Measurements from ENCODE around the gene ELL2.

Gene ELL2

GRCh38 chr5:95919658-95920057, 42.0 kb downstream of the ELL2 start:
- Histone ChIP-seq H3K79me1 (ENCODE audit: low read length) (peaks cover 22% of the 10 kb centered on the region), H2BK15ac (replicated peaks; ENCODE audit: low read depth) (no peak overlapping the region), H3K56ac (ENCODE audit: low read length) (no peak overlapping the region), H2BK5ac (ENCODE audit: low read length) (no peak overlapping the region), H3K4ac (ENCODE audit: low read depth, low read length) (no peak overlapping the region), H2BK120ac (ENCODE audit: low read depth, low read length) (no peak overlapping the region), H4K5ac (ENCODE audit: low read length) (no peak overlapping the region), H3K4me1 (ENCODE audit: control insufficient read depth, low read depth, low read length) (no peaks in the 10 kb centered on the region), H3K23ac (ENCODE audit: low read length) (no peak overlapping the region), H3K9ac (ENCODE audit: low read length) (no peak overlapping the region), H4K8ac (ENCODE audit: low read depth, low read length) (no peak overlapping the region), H3K4me3 (ENCODE audit: low read length) (no peak overlapping the region), H3K79me2 (ENCODE audit: control insufficient read depth, insufficient read depth, low read length) (no peaks in the 10 kb centered on the region), H3K27ac (ENCODE audit: low read depth, low read length) (no peak overlapping the region), H2AK5ac (ENCODE audit: low read length) (no peak overlapping the region), H3K18ac (ENCODE audit: low read length) (no peak overlapping the region), H3K4me2 (ENCODE audit: low read length) (no peak overlapping the region), H3K36me3 (ENCODE audit: control insufficient read depth, insufficient read depth, low read length) (no peaks in the 10 kb centered on the region), H3K27me3 (ENCODE audit: insufficient read depth, low read length, poor library complexity) (no peaks in the 10 kb centered on the region)
- no CpG with 5 or more reads among the region's 2 CpGs for WGBS (ENCODE audit: extremely low coverage, insufficient coverage, low lambda C conversion rate)
- no peak for DNase-seq

DNA sequence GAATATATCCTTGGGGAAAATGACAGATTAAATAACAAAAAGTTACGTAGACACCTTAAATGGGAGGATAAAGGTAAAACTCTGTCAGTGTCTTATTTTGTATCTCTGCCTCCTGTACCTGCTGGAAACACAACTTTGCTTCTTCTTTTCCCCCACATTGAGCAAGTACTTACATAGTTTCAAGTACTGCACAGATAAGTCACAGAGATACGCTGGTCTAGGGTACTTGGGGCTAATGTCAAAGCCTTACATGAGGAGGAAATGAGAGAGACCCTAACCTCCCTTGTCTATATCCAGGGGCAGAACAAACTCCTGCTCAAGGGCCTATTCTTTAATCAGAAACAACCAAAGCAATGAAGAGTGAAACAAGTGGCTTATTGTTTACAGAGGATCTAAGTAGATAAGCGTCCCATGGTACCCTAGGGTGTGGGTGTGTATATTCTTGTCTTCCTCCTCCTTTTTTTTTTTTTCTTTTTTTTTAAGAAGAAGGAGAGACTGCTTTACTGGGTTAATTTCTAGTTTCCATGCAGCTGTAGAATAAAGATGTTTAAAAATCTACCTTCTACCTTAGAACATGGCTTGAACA, 43.1 kb downstream of the ELL2 start:
- peaks cover 20% of the 10 kb centered on the region for H3K79me1 ChIP-seq (ENCODE audit: low read length)
- no CpG with 5 or more reads among the region's 3 CpGs for WGBS (ENCODE audit: extremely low coverage, insufficient coverage, low lambda C conversion rate)
- H4K5ac ChIP-seq (ENCODE audit: low read length): no peak overlapping the region
- H3K4me3 ChIP-seq (ENCODE audit: low read length): no peak overlapping the region
- no peak overlapping the region for H3K4ac ChIP-seq (ENCODE audit: low read depth, low read length)
- H2BK5ac ChIP-seq (ENCODE audit: low read length): no peak overlapping the region
- H3K9ac ChIP-seq (ENCODE audit: low read length): no peak overlapping the region
- H2BK15ac ChIP-seq (replicated peaks; ENCODE audit: low read depth): no peak overlapping the region
- no peak overlapping the region for H4K8ac ChIP-seq (ENCODE audit: low read depth, low read length)
- no peak overlapping the region for H3K18ac ChIP-seq (ENCODE audit: low read length)
- H3K27ac ChIP-seq (ENCODE audit: low read depth, low read length): no peak overlapping the region
- DNase-seq: no peak
- no peaks in the 10 kb centered on the region for H3K79me2 ChIP-seq (ENCODE audit: control insufficient read depth, insufficient read depth, low read length)
- H3K4me1 ChIP-seq (ENCODE audit: control insufficient read depth, low read depth, low read length): no peaks in the 10 kb centered on the region
- H3K23ac ChIP-seq (ENCODE audit: low read length): no peak overlapping the region
- H2BK120ac ChIP-seq (ENCODE audit: low read depth, low read length): no peak overlapping the region
- H2AK5ac ChIP-seq (ENCODE audit: low read length): no peak overlapping the region
- H3K36me3 ChIP-seq (ENCODE audit: control insufficient read depth, insufficient read depth, low read length): no peaks in the 10 kb centered on the region
- H3K56ac ChIP-seq (ENCODE audit: low read length): no peak overlapping the region
- no peaks in the 10 kb centered on the region for H3K27me3 ChIP-seq (ENCODE audit: insufficient read depth, low read length, poor library complexity)
- no peak overlapping the region for H3K4me2 ChIP-seq (ENCODE audit: low read length)

GRCh38 chr5:95917207-95917606, 44.4 kb downstream of the ELL2 start:
- Histone ChIP-seq H2BK5ac (ENCODE audit: low read length) (no peak overlapping the region), H4K8ac (ENCODE audit: low read depth, low read length) (no peak overlapping the region), H3K36me3 (ENCODE audit: control insufficient read depth, insufficient read depth, low read length) (no peaks in the 10 kb centered on the region), H3K4me3 (ENCODE audit: low read length) (no peak overlapping the region), H3K27me3 (ENCODE audit: insufficient read depth, low read length, poor library complexity) (no peaks in the 10 kb centered on the region), H3K79me2 (ENCODE audit: control insufficient read depth, insufficient read depth, low read length) (no peaks in the 10 kb centered on the region), H2AK5ac (ENCODE audit: low read length) (no peak overlapping the region), H3K27ac (ENCODE audit: low read depth, low read length) (no peak overlapping the region), H3K18ac (ENCODE audit: low read length) (no peak overlapping the region), H4K5ac (ENCODE audit: low read length) (no peak overlapping the region), H3K4ac (ENCODE audit: low read depth, low read length) (no peak overlapping the region), H3K4me1 (ENCODE audit: control insufficient read depth, low read depth, low read length) (no peaks in the 10 kb centered on the region), H3K56ac (ENCODE audit: low read length) (no peak overlapping the region), H2BK120ac (ENCODE audit: low read depth, low read length) (no peak overlapping the region), H3K79me1 (ENCODE audit: low read length) (peaks cover 17% of the 10 kb centered on the region), H3K9ac (ENCODE audit: low read length) (no peak overlapping the region), H2BK15ac (replicated peaks; ENCODE audit: low read depth) (no peak overlapping the region), H3K23ac (ENCODE audit: low read length) (no peak overlapping the region), H3K4me2 (ENCODE audit: low read length) (no peak overlapping the region)
- DNase-seq: no peak

- Histone ChIP-seq H3K4ac (ENCODE audit: low read depth, low read length) (no peak overlapping the region), H2BK15ac (replicated peaks; ENCODE audit: low read depth) (no peak overlapping the region), H3K4me2 (ENCODE audit: low read length) (no peak overlapping the region), H2BK5ac (ENCODE audit: low read length) (no peak overlapping the region), H3K4me1 (ENCODE audit: control insufficient read depth, low read depth, low read length) (no peaks in the 10 kb centered on the region), H3K27ac (ENCODE audit: low read depth, low read length) (no peak overlapping the region), H3K79me2 (ENCODE audit: control insufficient read depth, insufficient read depth, low read length) (no peaks in the 10 kb centered on the region), H3K79me1 (ENCODE audit: low read length) (peaks cover 17% of the 10 kb centered on the region), H4K5ac (ENCODE audit: low read length) (no peak overlapping the region), H2BK120ac (ENCODE audit: low read depth, low read length) (no peak overlapping the region), H4K8ac (ENCODE audit: low read depth, low read length) (no peak overlapping the region), H3K9ac (ENCODE audit: low read length) (no peak overlapping the region), H3K36me3 (ENCODE audit: control insufficient read depth, insufficient read depth, low read length) (no peaks in the 10 kb centered on the region), H3K27me3 (ENCODE audit: insufficient read depth, low read length, poor library complexity) (no peaks in the 10 kb centered on the region), H3K4me3 (ENCODE audit: low read length) (no peak overlapping the region), H3K56ac (ENCODE audit: low read length) (no peak overlapping the region), H2AK5ac (ENCODE audit: low read length) (no peak overlapping the region), H3K18ac (ENCODE audit: low read length) (no peak overlapping the region), H3K23ac (ENCODE audit: low read length) (no peak overlapping the region)
- no peak for DNase-seq
- no CpG with 5 or more reads among the region's 4 CpGs for WGBS (ENCODE audit: extremely low coverage, insufficient coverage, low lambda C conversion rate)
Observed at GRCh38 chr5:95916687-95917085, 45.0 kb downstream of the ELL2 start.

DNA sequence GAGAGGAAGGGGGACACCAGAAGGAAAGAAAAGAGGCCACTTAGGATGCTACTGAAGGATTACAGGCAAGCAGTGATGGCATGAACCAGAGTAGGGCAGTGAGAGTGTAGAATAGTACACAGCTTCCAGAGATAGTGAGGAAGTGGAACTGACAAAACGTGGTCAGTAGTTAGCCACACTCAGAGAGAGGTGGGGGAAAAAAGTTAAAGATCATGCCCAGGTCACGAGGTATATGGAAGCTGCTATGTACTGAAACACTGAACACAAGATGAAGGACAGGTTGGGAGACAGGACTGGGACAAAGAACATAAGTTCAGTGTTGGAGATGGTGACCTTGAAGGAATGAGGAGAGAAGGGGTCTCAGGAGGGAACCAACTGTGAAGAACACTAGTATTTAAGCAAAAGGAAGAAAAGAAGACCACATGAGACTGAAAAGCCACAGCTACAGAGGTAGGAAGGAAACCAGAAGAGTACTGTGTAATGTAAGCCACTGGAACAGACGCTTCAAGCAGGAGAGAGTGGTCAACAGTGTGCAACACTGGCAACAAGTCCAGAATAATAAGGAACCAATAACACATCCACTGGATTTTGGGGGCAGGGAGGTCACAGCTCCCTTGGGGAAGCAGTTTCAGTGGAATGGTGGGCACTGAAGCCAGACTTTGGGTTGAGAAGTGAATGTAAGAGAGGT, 45.5 kb downstream of the ELL2 start:
- Histone ChIP-seq H2BK15ac (replicated peaks; ENCODE audit: low read depth) (no peak overlapping the region), H3K9ac (ENCODE audit: low read length) (no peak overlapping the region), H3K36me3 (ENCODE audit: control insufficient read depth, insufficient read depth, low read length) (no peaks in the 10 kb centered on the region), H2BK120ac (ENCODE audit: low read depth, low read length) (no peak overlapping the region), H3K4me1 (ENCODE audit: control insufficient read depth, low read depth, low read length) (no peaks in the 10 kb centered on the region), H4K5ac (ENCODE audit: low read length) (no peak overlapping the region), H3K4ac (ENCODE audit: low read depth, low read length) (no peak overlapping the region), H2AK5ac (ENCODE audit: low read length) (no peak overlapping the region), H3K27ac (ENCODE audit: low read depth, low read length) (no peak overlapping the region), H4K8ac (ENCODE audit: low read depth, low read length) (no peak overlapping the region), H3K18ac (ENCODE audit: low read length) (no peak overlapping the region), H3K4me3 (ENCODE audit: low read length) (no peak overlapping the region), H3K27me3 (ENCODE audit: insufficient read depth, low read length, poor library complexity) (no peaks in the 10 kb centered on the region), H3K79me2 (ENCODE audit: control insufficient read depth, insufficient read depth, low read length) (no peaks in the 10 kb centered on the region), H2BK5ac (ENCODE audit: low read length) (no peak overlapping the region), H3K79me1 (ENCODE audit: low read length) (peaks cover 14% of the 10 kb centered on the region), H3K56ac (ENCODE audit: low read length) (no peak overlapping the region), H3K23ac (ENCODE audit: low read length) (no peak overlapping the region), H3K4me2 (ENCODE audit: low read length) (no peak overlapping the region)
- no CpG with 5 or more reads among the region's 3 CpGs for WGBS (ENCODE audit: extremely low coverage, insufficient coverage, low lambda C conversion rate)
- DNase-seq: no peak

DNA sequence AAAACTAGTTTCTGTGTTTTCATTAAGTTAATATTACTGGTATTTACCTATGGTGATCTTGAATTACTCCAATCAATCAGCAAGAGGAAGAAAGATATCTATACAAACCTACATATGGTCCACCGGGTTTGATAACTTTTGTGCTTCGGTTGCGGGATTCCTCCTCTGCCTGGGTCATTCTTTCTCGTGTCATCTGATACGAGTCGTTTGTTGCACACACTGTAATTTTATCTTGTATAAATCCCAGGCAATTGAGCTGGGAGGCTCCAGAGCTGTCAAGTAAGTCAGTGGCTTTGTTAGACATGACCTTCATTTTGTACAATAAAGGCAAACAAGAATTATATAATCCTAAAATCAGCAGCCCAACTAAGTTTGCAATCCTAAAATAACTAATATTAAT, 48.0 kb downstream of the ELL2 start:
- Histone ChIP-seq H2AK5ac (ENCODE audit: low read length) (no peak overlapping the region), H3K27ac (ENCODE audit: low read depth, low read length) (no peak overlapping the region), H2BK120ac (ENCODE audit: low read depth, low read length) (no peak overlapping the region), H3K9ac (ENCODE audit: low read length) (no peak overlapping the region), H4K8ac (ENCODE audit: low read depth, low read length) (no peak overlapping the region), H3K18ac (ENCODE audit: low read length) (no peak overlapping the region), H3K27me3 (ENCODE audit: insufficient read depth, low read length, poor library complexity) (no peaks in the 10 kb centered on the region), H3K23ac (ENCODE audit: low read length) (no peak overlapping the region), H3K79me1 (ENCODE audit: low read length) (peaks cover 10% of the 10 kb centered on the region), H3K4me2 (ENCODE audit: low read length) (no peak overlapping the region), H3K36me3 (ENCODE audit: control insufficient read depth, insufficient read depth, low read length) (no peaks in the 10 kb centered on the region), H3K4ac (ENCODE audit: low read depth, low read length) (no peak overlapping the region), H2BK5ac (ENCODE audit: low read length) (no peak overlapping the region), H3K4me3 (ENCODE audit: low read length) (no peak overlapping the region), H3K4me1 (ENCODE audit: control insufficient read depth, low read depth, low read length) (peaks cover 2% of the 10 kb centered on the region), H3K79me2 (ENCODE audit: control insufficient read depth, insufficient read depth, low read length) (no peaks in the 10 kb centered on the region), H3K56ac (ENCODE audit: low read length) (no peak overlapping the region), H2BK15ac (replicated peaks; ENCODE audit: low read depth) (no peak overlapping the region), H4K5ac (ENCODE audit: low read length) (no peak overlapping the region)
- no peak for DNase-seq
- WGBS (ENCODE audit: extremely low coverage, insufficient coverage, low lambda C conversion rate): no CpG with 5 or more reads among the region's 6 CpGs
